Esophagus squamous epithelium (tissue), 5 donors: ENCODE measurements around the gene WWOX. TPM values are rescaled to one million over a fixed set of nuclear protein-coding genes. Genes with fewer than 3 reads are reported as not detected.

Source experiments
- DNase-seq: peaks from one replicate; lab custom pipeline; 2025; lab: John Stamatoyannopoulos, UW
- H3K27ac ChIP-seq, 4 donors: fragments of 200-600 bp; sonication (generic); one replicate each; pipeline ENCODE4 v1.5.1; 2016 to 2019; ENCODE audit warnings: mild to moderate bottlenecking in 1 of 4
- H3K27me3 ChIP-seq, 4 donors: fragments of 200-600 bp; sonication (generic); 1 replicate in 3 of 4; 2 replicates in 1 of 4; pipeline versions ENCODE4 v1.5.1 to v1.6.0; 2017 to 2021; ENCODE audit warnings: antibody characterized with exemption in 1 of 4
- H3K36me3 ChIP-seq, 3 donors: fragments of 200-600 bp; sonication (generic); one replicate each; pipeline ENCODE4 v1.5.1; 2016 to 2019
- H3K4me1 ChIP-seq, 3 donors: fragments of 200-600 bp; sonication (generic); one replicate each; pipeline ENCODE4 v1.5.1; 2017 to 2019
- H3K4me3 ChIP-seq, 4 donors: fragments of 200-600 bp; sonication (generic); 1 replicate in 3 of 4; 2 replicates in 1 of 4; pipeline ENCODE4 v1.5.1; 2016 to 2019; ENCODE audit warnings: mild to moderate bottlenecking in 2 of 4, moderate library complexity in 1 of 4
- H3K9me3 ChIP-seq, 3 donors: fragments of 200-600 bp; sonication (generic); one replicate each; pipeline ENCODE4 v1.5.1; 2016 to 2019
- CTCF ChIP-seq, 6 experiments: fragments of 450-650 bp in 4 of 6; fragments of 200-600 bp in 2 of 6; sonication (generic) in 2 of 6; IDR thresholded peaks; one replicate each; pipeline ENCODE4 v1.5.1; 2016 to 2019; ENCODE audit warnings: antibody characterized with exemption in 6 of 6, mild to moderate bottlenecking in 4 of 6, moderate library complexity in 4 of 6
- POLR2A ChIP-seq, 4 donors: fragments of 450-650 bp; IDR thresholded peaks; one replicate each; pipeline ENCODE4 v1.6.1; 2017; ENCODE audit warnings: antibody characterized with exemption in 4 of 4, mild to moderate bottlenecking in 4 of 4, moderate library complexity in 3 of 4
- WGBS, 2 donors: methylation state at CpG; one replicate each; pipeline ENCODE4 v1.1.5; 2018; 5-methylcytosine and 5-hydroxymethylcytosine counted together
- intact Hi-C: fragments of 100-400 bp; cut with DNase I; formaldehyde crosslinking; loops from one replicate; pipeline ENCODE4 v1.15.0; 2022
- total RNA-seq, 4 donors: library from RNA; depleted of rRNA; stranded (reverse); fragments of >200 nt; gene quantifications; one replicate each; pipeline ENCODE4 v1.1.0, GENCODE V29; 2016
- donor health status: DM: yes; HTN: yes; CAD: no.

Gene WWOX
- total RNA-seq, 4 donors from 2014 or later, result 20.9 to 31.1 (median 27.5) TPM

DNA sequence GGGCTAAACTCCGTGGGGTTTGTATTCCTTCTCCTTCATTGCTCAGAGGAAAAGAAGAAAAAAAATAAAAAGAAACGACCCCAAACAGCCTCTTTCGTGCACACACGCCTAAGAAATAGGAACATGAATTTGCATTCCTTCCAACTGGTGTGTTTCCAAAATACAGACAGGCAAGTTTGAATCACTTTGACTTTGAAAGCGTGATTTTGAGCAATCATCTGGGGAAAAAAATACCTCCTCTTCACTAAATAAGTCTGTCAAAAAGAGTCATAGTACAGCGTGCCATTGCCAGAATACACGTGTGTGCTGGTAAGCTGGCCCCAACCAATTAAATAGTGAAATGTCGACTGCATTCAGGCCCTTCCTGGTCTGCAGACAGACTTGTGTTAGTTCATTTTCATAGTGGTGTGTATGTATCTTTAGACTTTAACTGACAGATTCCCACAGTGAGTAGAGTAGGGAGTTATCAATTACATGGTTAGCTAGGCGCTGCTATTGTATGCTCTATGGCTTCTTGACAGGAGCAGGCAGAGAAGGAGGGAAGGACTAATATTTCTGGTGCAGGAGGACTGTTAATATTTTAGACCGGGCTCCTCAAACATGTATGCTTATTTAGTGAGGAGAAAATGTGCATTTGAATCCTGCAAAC is 882.8 kb downstream of the WWOX start:
- no peak for DNase-seq
- Histone ChIP-seq H3K27ac (no peak overlapping the region), H3K4me1 (peaks cover 0 to 25% (median 16%) of the 10 kb centered on the region in 3 donors), H3K4me3 (no peak overlapping the region), H3K27me3 (no peaks in the 10 kb centered on the region), H3K36me3 (no peaks in the 10 kb centered on the region), H3K9me3 (no peaks in the 10 kb centered on the region)
- intact Hi-C loops, result no loop called here
- 54 to 59% methylated on average over 10 of the region's 10 CpGs for WGBS, 2 donors
- no peak for TF ChIP-seq CTCF (IDR thresholded peaks at IDR 0.05)
- no peak for TF ChIP-seq POLR2A (IDR thresholded peaks at IDR 0.05)

DNA sequence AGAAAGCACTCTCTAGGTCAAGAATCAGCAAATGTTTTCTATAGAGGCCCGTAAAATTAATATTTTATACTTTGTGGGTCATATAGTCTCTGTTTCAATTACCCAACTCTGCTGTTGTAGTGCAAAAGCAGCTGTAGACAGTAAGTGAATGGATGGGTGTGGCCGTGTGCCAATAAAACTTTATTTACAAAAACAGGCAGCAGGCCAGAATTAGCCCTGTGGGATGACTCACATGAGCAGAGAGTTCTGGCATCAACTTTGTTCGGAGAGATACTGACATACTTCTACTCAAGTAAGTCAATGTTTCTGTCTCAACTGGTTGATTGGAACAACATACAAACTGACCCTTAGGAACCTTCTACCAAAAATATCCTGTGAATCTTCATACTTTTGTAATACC is 884.9 kb downstream of the WWOX start:
- intact Hi-C loops, result no loop called here
- no peak for DNase-seq
- no peak for TF ChIP-seq POLR2A (IDR thresholded peaks at IDR 0.05)
- TF ChIP-seq CTCF (IDR thresholded peaks at IDR 0.05), result no peak

DNA sequence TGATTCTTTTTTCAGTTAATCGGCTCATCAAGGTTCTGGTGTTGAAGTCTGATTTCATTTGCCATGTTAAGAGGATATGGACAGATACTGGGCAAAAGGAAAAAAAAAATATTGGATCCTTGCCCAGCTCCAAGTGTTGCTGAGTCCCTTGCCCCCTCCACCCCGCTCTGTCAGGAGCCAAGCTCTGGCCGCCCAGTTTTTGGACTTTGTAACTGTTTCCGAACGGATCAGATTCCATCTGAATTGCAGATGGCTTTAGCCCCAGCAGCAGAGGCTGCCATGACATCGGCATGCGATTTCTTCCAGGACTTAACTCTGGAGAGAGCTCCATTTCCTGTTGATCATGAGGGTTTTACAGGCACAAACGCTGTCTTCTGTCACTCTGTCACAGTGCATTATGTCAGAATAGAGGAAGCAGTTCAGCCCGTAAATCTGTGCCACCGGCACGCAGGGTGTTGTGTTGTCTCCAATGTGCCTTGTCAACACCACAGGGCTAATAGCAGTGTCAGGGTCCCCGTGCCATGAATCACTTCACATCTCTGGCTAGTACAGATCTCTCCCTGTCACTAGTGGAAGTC is 885.5 kb downstream of the WWOX start:
- Histone ChIP-seq H3K36me3 (no peaks in the 10 kb centered on the region), H3K27ac (no peak overlapping the region), H3K4me1 (peaks cover 0 to 44% (median 24%) of the 10 kb centered on the region in 3 donors), H3K4me3 (no peak overlapping the region), H3K27me3 (no peaks in the 10 kb centered on the region), H3K9me3 (no peaks in the 10 kb centered on the region)
- intact Hi-C loops, result no loop called here
- no peak for TF ChIP-seq POLR2A (IDR thresholded peaks at IDR 0.05)
- no peak for TF ChIP-seq CTCF (IDR thresholded peaks at IDR 0.05)
- WGBS, 2 donors, result 65 to 76% methylated on average over 9 to 12 of the region's 12 CpGs
- no peak for DNase-seq

More for the DNA sequence above, 884.9 kb downstream of the WWOX start:
- Histone ChIP-seq H3K9me3 (no peaks in the 10 kb centered on the region), H3K27ac (no peak overlapping the region), H3K36me3 (no peaks in the 10 kb centered on the region), H3K27me3 (no peaks in the 10 kb centered on the region), H3K4me3 (no peak overlapping the region), H3K4me1 (peaks cover 0 to 44% (median 24%) of the 10 kb centered on the region in 3 donors)
- WGBS, 2 donors, result 52 to 71% methylated on average over 3 of the region's 3 CpGs

DNA sequence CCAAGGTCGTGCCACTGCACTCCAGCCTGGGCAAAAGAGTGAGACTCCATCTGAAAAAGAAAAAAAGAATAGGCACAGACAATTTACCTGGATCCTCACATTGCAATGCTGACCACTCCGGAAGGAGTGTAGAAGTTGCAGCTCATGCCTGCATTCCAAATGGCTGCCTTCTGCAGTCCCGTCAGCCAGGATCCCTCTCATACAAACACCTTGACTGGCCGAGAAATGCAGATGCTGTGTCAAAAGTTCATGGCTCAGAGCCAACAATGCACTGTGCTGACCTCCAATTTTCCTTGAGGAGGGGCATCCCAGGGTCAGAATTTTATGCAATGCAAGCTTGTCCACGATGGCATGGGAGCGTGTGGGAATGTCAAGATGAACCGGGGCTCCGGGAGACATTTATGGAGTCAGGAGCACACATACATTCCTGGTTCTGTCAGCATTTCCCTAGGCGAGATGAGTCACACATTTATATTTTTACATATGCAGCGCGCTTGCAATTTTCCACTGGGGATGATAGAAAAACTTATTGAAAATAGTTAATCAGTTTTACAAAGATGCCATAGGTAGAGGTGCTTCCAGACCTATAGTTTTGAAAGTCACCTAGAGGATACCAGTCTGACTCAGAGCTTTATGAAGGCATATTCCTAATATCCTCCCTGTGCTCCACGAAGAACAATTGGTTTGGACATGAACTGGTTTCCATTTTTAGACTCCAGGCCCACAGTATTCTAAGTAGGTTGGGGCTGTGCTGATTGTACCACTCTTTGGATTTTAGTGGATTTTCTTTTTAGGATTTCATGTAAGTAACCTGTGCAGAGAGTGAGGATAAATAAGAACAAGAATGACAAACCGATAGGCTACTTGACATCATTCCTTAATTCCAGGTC is 886.5 kb downstream of the WWOX start:
- no peak for DNase-seq
- H3K27ac ChIP-seq, result no peak overlapping the region
- TF ChIP-seq CTCF (IDR thresholded peaks at IDR 0.05) (no peak), POLR2A (IDR thresholded peaks at IDR 0.05) (no peak)
- no peak overlapping the region for H3K4me3 ChIP-seq
- intact Hi-C loops, result no loop called here
- H3K4me1 ChIP-seq, result peaks cover 0 to 51% (median 24%) of the 10 kb centered on the region in 3 donors
- no peaks in the 10 kb centered on the region for H3K27me3 ChIP-seq
- no peaks in the 10 kb centered on the region for H3K36me3 ChIP-seq
- no peaks in the 10 kb centered on the region for H3K9me3 ChIP-seq
- WGBS, 2 donors, result 51 to 55% methylated on average over 13 of the region's 13 CpGs
